ENCODE data around the gene VEGFA.

The VEGFA gene

DNA sequence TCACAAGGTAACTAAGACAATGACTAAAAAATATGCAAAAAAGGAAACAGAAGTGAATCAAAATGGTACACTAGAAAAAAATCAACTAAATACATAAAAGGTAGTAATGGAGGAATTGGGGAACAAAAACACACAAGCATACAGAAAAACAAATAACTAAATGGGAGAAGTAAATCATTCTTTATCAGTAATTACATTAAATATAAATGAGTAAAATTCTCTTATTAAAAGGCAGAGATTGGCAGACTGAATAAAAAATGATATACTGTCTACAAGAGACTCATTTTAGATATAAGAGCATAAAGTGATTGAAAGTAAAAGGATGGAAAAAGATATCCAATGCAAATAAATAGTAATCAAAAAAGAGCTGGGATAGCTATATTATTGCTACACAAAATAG is 39.4 kb upstream of the VEGFA start:
- Histone ChIP-seq H3K36me3 (ENCODE audit: control insufficient read depth, low read depth, low read length) (no peaks in the 10 kb centered on the region), H3K27ac (ENCODE audit: low read length) (no peak overlapping the region), H3K9me3 (ENCODE audit: control insufficient read depth, low read depth, low read length) (no peaks in the 10 kb centered on the region), H3K9ac (ENCODE audit: low read length) (no peak overlapping the region), H3K27me3 (ENCODE audit: control insufficient read depth, insufficient read depth, low read length) (no peaks in the 10 kb centered on the region), H3K4me1 (ENCODE audit: control insufficient read depth, low read depth, low read length) (no peaks in the 10 kb centered on the region), H3K4me3 (ENCODE audit: low read length) (no peak overlapping the region)

- Histone ChIP-seq H3K9me3 (ENCODE audit: control insufficient read depth, low read depth, low read length) (no peaks in the 10 kb centered on the region), H3K27ac (ENCODE audit: low read length) (no peak overlapping the region), H3K27me3 (ENCODE audit: control insufficient read depth, insufficient read depth, low read length) (no peaks in the 10 kb centered on the region), H3K4me3 (ENCODE audit: low read length) (no peak overlapping the region), H3K36me3 (ENCODE audit: control insufficient read depth, low read depth, low read length) (no peaks in the 10 kb centered on the region), H3K9ac (ENCODE audit: low read length) (no peak overlapping the region), H3K4me1 (ENCODE audit: control insufficient read depth, low read depth, low read length) (peaks cover 4% of the 10 kb centered on the region)
Measured at GRCh38 chr6:43733471-43734293, 36.3 kb upstream of the VEGFA start.

DNA sequence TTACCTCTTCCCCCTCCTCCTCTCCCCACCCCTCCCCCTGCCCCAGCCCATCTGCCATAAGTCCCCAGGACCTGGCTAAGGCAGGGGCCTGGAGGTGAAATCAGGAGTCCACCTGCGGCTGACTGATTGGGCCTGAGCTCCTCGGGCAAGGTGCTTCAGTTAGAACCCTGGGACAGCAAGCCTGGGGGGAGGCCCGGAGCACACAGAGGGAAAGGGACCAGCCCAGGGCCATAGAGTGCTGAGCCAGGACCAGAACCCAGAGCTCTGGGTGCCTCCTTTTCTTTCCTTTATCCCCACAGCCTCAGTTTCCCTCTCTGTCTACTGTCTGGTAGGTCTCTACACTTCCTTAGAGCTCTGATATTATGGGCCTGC is 35.7 kb upstream of the VEGFA start:
- Histone ChIP-seq H3K27ac (ENCODE audit: low read length) (no peak overlapping the region), H3K9me3 (ENCODE audit: control insufficient read depth, low read depth, low read length) (no peaks in the 10 kb centered on the region), H3K27me3 (ENCODE audit: control insufficient read depth, insufficient read depth, low read length) (no peaks in the 10 kb centered on the region), H3K4me1 (ENCODE audit: control insufficient read depth, low read depth, low read length) (peaks cover 4% of the 10 kb centered on the region), H3K9ac (ENCODE audit: low read length) (no peak overlapping the region), H3K4me3 (ENCODE audit: low read length) (no peak overlapping the region), H3K36me3 (ENCODE audit: control insufficient read depth, low read depth, low read length) (no peaks in the 10 kb centered on the region)

DNA sequence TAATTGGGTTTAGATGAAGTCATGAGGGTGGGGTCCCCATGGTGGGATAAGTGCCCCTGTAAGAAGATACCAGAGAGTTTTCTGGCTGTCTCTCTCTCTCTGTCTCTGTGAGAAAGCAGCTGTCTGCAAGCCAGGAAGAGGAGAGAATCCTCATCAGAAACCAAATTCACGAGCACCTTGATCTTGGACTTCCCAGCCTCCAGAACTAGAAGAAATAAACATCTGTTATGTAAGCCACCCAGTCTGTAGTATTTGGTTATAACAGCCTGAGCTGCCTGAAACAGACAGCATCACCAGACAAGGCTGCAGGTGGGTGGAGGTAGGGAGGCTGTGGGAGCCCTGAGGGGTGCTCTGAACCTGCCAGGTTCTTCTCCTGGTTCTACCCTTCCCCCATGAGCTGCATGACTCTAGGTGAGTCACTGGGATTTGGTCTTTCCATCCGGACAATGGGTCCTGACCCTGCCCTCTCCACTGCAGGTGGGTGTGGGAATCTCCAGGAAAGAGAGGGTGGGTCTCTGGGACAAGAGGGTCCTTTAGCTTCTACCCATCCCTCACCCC is 34.3 kb upstream of the VEGFA start:
- H3K4me1 ChIP-seq (ENCODE audit: control insufficient read depth, low read depth, low read length) = peaks cover 7% of the 10 kb centered on the region
- H3K36me3 ChIP-seq (ENCODE audit: control insufficient read depth, low read depth, low read length) = no peaks in the 10 kb centered on the region
- no peak overlapping the region for H3K27ac ChIP-seq (ENCODE audit: low read length)
- no peaks in the 10 kb centered on the region for H3K27me3 ChIP-seq (ENCODE audit: control insufficient read depth, insufficient read depth, low read length)
- no peak overlapping the region for H3K9ac ChIP-seq (ENCODE audit: low read length)
- H3K9me3 ChIP-seq (ENCODE audit: control insufficient read depth, low read depth, low read length) = no peaks in the 10 kb centered on the region
- no peak overlapping the region for H3K4me3 ChIP-seq (ENCODE audit: low read length)

- Histone ChIP-seq H3K36me3 (ENCODE audit: control insufficient read depth, low read depth, low read length) (no peaks in the 10 kb centered on the region), H3K27ac (ENCODE audit: low read length) (no peak overlapping the region), H3K27me3 (ENCODE audit: control insufficient read depth, insufficient read depth, low read length) (no peaks in the 10 kb centered on the region), H3K9ac (ENCODE audit: low read length) (no peak overlapping the region), H3K4me3 (ENCODE audit: low read length) (no peak overlapping the region), H3K4me1 (ENCODE audit: control insufficient read depth, low read depth, low read length) (peaks cover 10% of the 10 kb centered on the region), H3K9me3 (ENCODE audit: control insufficient read depth, low read depth, low read length) (no peaks in the 10 kb centered on the region)
Measured at GRCh38 chr6:43736211-43736786, 33.7 kb upstream of the VEGFA start.

- H3K36me3 ChIP-seq (ENCODE audit: control insufficient read depth, low read depth, low read length) = no peaks in the 10 kb centered on the region
- H3K4me3 ChIP-seq (ENCODE audit: low read length) = no peak overlapping the region
- peaks cover 10% of the 10 kb centered on the region for H3K4me1 ChIP-seq (ENCODE audit: control insufficient read depth, low read depth, low read length)
- no peaks in the 10 kb centered on the region for H3K9me3 ChIP-seq (ENCODE audit: control insufficient read depth, low read depth, low read length)
- no peaks in the 10 kb centered on the region for H3K27me3 ChIP-seq (ENCODE audit: control insufficient read depth, insufficient read depth, low read length)
- no peak overlapping the region for H3K27ac ChIP-seq (ENCODE audit: low read length)
- no peak overlapping the region for H3K9ac ChIP-seq (ENCODE audit: low read length)
Measured at GRCh38 chr6:43736844-43737243, 33.2 kb upstream of the VEGFA start.

DNA sequence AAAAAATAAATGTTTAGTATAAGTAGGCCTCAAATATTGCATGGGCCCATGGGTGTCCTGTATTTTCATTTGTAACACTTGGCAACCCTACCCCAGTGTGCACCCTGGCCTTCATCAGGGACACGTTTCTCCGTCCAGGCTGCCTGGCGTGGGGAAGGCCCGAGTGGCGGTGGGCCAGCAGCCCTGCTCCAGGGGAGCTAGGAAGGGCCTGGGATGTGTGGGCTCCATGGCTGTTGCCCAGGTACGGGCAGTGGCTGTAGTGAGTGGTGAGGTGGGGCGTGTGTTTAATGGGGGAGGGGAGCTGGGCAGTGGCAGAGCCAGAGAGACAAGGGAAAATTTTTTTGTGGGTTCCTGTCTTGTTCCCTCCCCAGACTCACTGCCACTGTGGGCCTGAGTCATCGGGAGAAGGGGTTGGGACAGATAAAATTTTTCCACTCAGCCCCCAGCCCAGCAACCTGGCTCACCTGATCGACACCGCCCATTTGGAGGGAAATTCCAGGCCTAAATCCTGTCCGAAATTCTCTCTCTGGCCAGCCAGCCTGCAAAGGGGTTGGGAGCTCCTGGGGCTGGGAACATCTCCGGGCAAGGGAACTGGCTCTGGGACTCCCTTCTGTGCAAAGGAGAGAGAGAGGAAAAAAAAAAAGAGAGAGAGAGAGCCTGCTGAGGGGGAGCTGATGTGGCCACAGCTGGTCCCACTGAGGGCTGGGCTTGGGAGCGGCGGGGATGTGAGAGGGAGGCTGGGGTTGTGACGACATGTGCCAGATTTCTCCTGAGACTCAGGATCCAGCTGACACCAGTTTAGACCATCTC is 32.5 kb upstream of the VEGFA start:
- no peaks in the 10 kb centered on the region for H3K36me3 ChIP-seq (ENCODE audit: control insufficient read depth, low read depth, low read length)

GRCh38 chr6:43738267-43738676 is 31.7 kb upstream of the VEGFA start:
- Histone ChIP-seq H3K4me1 (ENCODE audit: control insufficient read depth, low read depth, low read length) (peaks cover 10% of the 10 kb centered on the region), H3K36me3 (ENCODE audit: control insufficient read depth, low read depth, low read length) (no peaks in the 10 kb centered on the region), H3K27me3 (ENCODE audit: control insufficient read depth, insufficient read depth, low read length) (no peaks in the 10 kb centered on the region), H3K4me3 (ENCODE audit: low read length) (no peak overlapping the region), H3K9me3 (ENCODE audit: control insufficient read depth, low read depth, low read length) (no peaks in the 10 kb centered on the region), H3K9ac (ENCODE audit: low read length) (no peak overlapping the region), H3K27ac (ENCODE audit: low read length) (no peak overlapping the region)

More for the DNA sequence above, 32.5 kb upstream of the VEGFA start:
- Histone ChIP-seq H3K27ac (ENCODE audit: low read length) (no peak overlapping the region), H3K4me3 (ENCODE audit: low read length) (no peak overlapping the region), H3K27me3 (ENCODE audit: control insufficient read depth, insufficient read depth, low read length) (no peaks in the 10 kb centered on the region), H3K9me3 (ENCODE audit: control insufficient read depth, low read depth, low read length) (no peaks in the 10 kb centered on the region), H3K4me1 (ENCODE audit: control insufficient read depth, low read depth, low read length) (peaks cover 10% of the 10 kb centered on the region), H3K9ac (ENCODE audit: low read length) (no peak overlapping the region)

- no peak overlapping the region for H3K27ac ChIP-seq (ENCODE audit: low read length)
- H3K4me1 ChIP-seq (ENCODE audit: control insufficient read depth, low read depth, low read length) = peaks cover 10% of the 10 kb centered on the region
- H3K9ac ChIP-seq (ENCODE audit: low read length) = no peak overlapping the region
- no peaks in the 10 kb centered on the region for H3K9me3 ChIP-seq (ENCODE audit: control insufficient read depth, low read depth, low read length)
- H3K4me3 ChIP-seq (ENCODE audit: low read length) = no peak overlapping the region
- no peaks in the 10 kb centered on the region for H3K36me3 ChIP-seq (ENCODE audit: control insufficient read depth, low read depth, low read length)
- no peaks in the 10 kb centered on the region for H3K27me3 ChIP-seq (ENCODE audit: control insufficient read depth, insufficient read depth, low read length)
Measured at GRCh38 chr6:43738877-43739641, 31.0 kb upstream of the VEGFA start.

- H3K9me3 ChIP-seq (ENCODE audit: control insufficient read depth, low read depth, low read length) = no peaks in the 10 kb centered on the region
- no peak overlapping the region for H3K27ac ChIP-seq (ENCODE audit: low read length)
- no peaks in the 10 kb centered on the region for H3K36me3 ChIP-seq (ENCODE audit: control insufficient read depth, low read depth, low read length)
- no peaks in the 10 kb centered on the region for H3K27me3 ChIP-seq (ENCODE audit: control insufficient read depth, insufficient read depth, low read length)
- H3K4me1 ChIP-seq (ENCODE audit: control insufficient read depth, low read depth, low read length) = peaks cover 15% of the 10 kb centered on the region
- H3K9ac ChIP-seq (ENCODE audit: low read length) = no peak overlapping the region
- H3K4me3 ChIP-seq (ENCODE audit: low read length) = no peak overlapping the region
Measured at GRCh38 chr6:43739642-43740091, 30.3 kb upstream of the VEGFA start.
